UCSD-AML1 (cell line): Measurements from ENCODE around the gene FBXO24.
"Not testable (repeated sequence)": the region's sequence is repeated elsewhere in the genome, so short reads cannot be mapped to it uniquely, and the experiment has no call there.

Experiments
- DNase-seq: peaks from one replicate; lab custom pipeline; 2025; ENCODE audit not compliant: unreplicated experiment; lab: John Stamatoyannopoulos, UW

FBXO24 gene

GRCh38 chr7:100586266-100587025, at the start of gene FBXO24:
FBXO24 (plus strand) TSS chr7:100586328; CDS start chr7:100586626, 298 bp downstream.
- DNase-seq, result peak; percentile 95

GRCh38 chr7:100536695-100537094, 49.4 kb upstream of the FBXO24 start:
- not testable (repeated sequence) for DNase-seq

- no peak for DNase-seq
These were observed 47.8 kb upstream of the FBXO24 start for GRCh38 chr7:100538348-100538653.

GRCh38 chr7:100538654-100539435, 47.3 kb upstream of the FBXO24 start, which contains the start of gene AGFG2:
AGFG2 (plus strand) TSS chr7:100539203; CDS start chr7:100539347, 144 bp downstream.
- DNase-seq, result peak; percentile 96

GRCh38 chr7:100539436-100540006, 46.6 kb upstream of the FBXO24 start:
- DNase-seq, result no peak

- DNase-seq, result no peak
These were observed 45.9 kb upstream of the FBXO24 start for GRCh38 chr7:100540073-100540723.

GRCh38 chr7:100541309-100541708, 44.8 kb upstream of the FBXO24 start:
- DNase-seq, result not testable (repeated sequence)

GRCh38 chr7:100543586-100543985, 42.5 kb upstream of the FBXO24 start:
- DNase-seq, result no peak

GRCh38 chr7:100544386-100544785, 41.7 kb upstream of the FBXO24 start:
- DNase-seq, result no peak

GRCh38 chr7:100544967-100545359, 41.2 kb upstream of the FBXO24 start:
- DNase-seq, result no peak

- no peak for DNase-seq
These were observed 40.6 kb upstream of the FBXO24 start for GRCh38 chr7:100545360-100546128.

- no peak for DNase-seq
These were observed 39.8 kb upstream of the FBXO24 start for GRCh38 chr7:100546129-100546925.

- DNase-seq, result no peak
These were observed 39.0 kb upstream of the FBXO24 start for GRCh38 chr7:100546926-100547800.

GRCh38 chr7:100547872-100548271, 38.3 kb upstream of the FBXO24 start:
- peak; percentile 10 for DNase-seq

- not testable (repeated sequence) for DNase-seq
These were observed 37.7 kb upstream of the FBXO24 start for GRCh38 chr7:100548446-100548845.

- no peak for DNase-seq
These were observed 33.6 kb upstream of the FBXO24 start for GRCh38 chr7:100552532-100552931.

GRCh38 chr7:100553032-100553431, 33.1 kb upstream of the FBXO24 start:
- DNase-seq, result no peak

GRCh38 chr7:100555701-100556100, 30.4 kb upstream of the FBXO24 start:
- no peak for DNase-seq

GRCh38 chr7:100556541-100556940, 29.6 kb upstream of the FBXO24 start:
- peak; percentile 13 for DNase-seq
